CD4-positive, alpha-beta T cell treated with Interferon alpha-2 for 1 hour (primary cell): ENCODE results near the gene EIPR1.

Experiments
- DNase-seq, 2 donors: peaks; one replicate each; pipeline ENCODE4 v3.0.0-alpha.2; 2020 to 2022

EIPR1 gene

GRCh38 chr2:3377612-3378432 is at the start of gene EIPR1:
Gene EIPR1, minus strand, starts transcription at chr2:3377818. Its CDS starts 129 bp downstream, at chr2:3377689.
- peak; percentile 96 to 98 for DNase-seq

- no peak for DNase-seq
Observed at GRCh38 chr2:3427272-3427671, 49.7 kb upstream of the EIPR1 start.

GRCh38 chr2:3426615-3427014 is 49.0 kb upstream of the EIPR1 start:
- no peak for DNase-seq

GRCh38 chr2:3424171-3424795 is 46.7 kb upstream of the EIPR1 start:
- no peak for DNase-seq

- peak; percentile 47 to 75 for DNase-seq
Observed at GRCh38 chr2:3423492-3424170, 46.0 kb upstream of the EIPR1 start.

GRCh38 chr2:3422161-3422779 is 44.7 kb upstream of the EIPR1 start:
- DNase-seq, result no peak

- no peak for DNase-seq
Observed at GRCh38 chr2:3421580-3421979, 44.0 kb upstream of the EIPR1 start.

GRCh38 chr2:3420769-3421397 is 43.3 kb upstream of the EIPR1 start:
- DNase-seq, result no peak

- no peak for DNase-seq
Observed at GRCh38 chr2:3420076-3420768, 42.6 kb upstream of the EIPR1 start.

- no peak for DNase-seq
Observed at GRCh38 chr2:3418766-3419404, 41.3 kb upstream of the EIPR1 start.

GRCh38 chr2:3414133-3414860 is 36.7 kb upstream of the EIPR1 start:
- no peak for DNase-seq

GRCh38 chr2:3413697-3414096 is 36.1 kb upstream of the EIPR1 start:
- DNase-seq, result no peak

GRCh38 chr2:3411103-3411502 is 33.5 kb upstream of the EIPR1 start:
- DNase-seq, result no peak

- no peak for DNase-seq
Observed at GRCh38 chr2:3409627-3410170, 32.1 kb upstream of the EIPR1 start.

GRCh38 chr2:3408781-3409180 is 31.2 kb upstream of the EIPR1 start:
- no peak for DNase-seq

GRCh38 chr2:3406501-3406900 is 28.9 kb upstream of the EIPR1 start:
- no peak for DNase-seq

- no peak for DNase-seq
Observed at GRCh38 chr2:3405876-3406275, 28.3 kb upstream of the EIPR1 start.

GRCh38 chr2:3405307-3405706 is 27.7 kb upstream of the EIPR1 start:
- DNase-seq, result no peak

- DNase-seq, result no peak
Observed at GRCh38 chr2:3404349-3404894, 26.8 kb upstream of the EIPR1 start.

- no peak for DNase-seq
Observed at GRCh38 chr2:3403587-3404334, 26.1 kb upstream of the EIPR1 start.
